Esophagus mucosa (tissue), 1 donor: ENCODE measurements around the gene CACNA1D. TPM values are rescaled to one million over a fixed set of nuclear protein-coding genes. Genes with fewer than 3 reads are reported as not detected.

Source experiments
- ATAC-seq: fragments of 200-7000 bp; cut with Tn5 transposase; one replicate; pipeline ENCODE4 v1.9.1; 2020
- total RNA-seq: library from RNA; stranded (reverse); gene quantifications from one replicate; pipeline ENCODE4 v1.2.4, GENCODE V29; 2023
- donor health status: DM: yes; HTN: yes; CAD: no.

The CACNA1D gene
- total RNA-seq, 1 donor from 2014 or later = 0.52 TPM

- no peak for ATAC-seq
These were observed 268.9 kb downstream of the CACNA1D start for GRCh38 chr3:53763353-53763752.

- ATAC-seq = no peak
These were observed 269.8 kb downstream of the CACNA1D start for GRCh38 chr3:53764026-53764775.

- no peak for ATAC-seq
These were observed 271.3 kb downstream of the CACNA1D start for GRCh38 chr3:53765753-53766152.

- ATAC-seq = no peak
These were observed 272.3 kb downstream of the CACNA1D start for GRCh38 chr3:53766706-53767105.

- ATAC-seq = no peak
These were observed 274.4 kb downstream of the CACNA1D start for GRCh38 chr3:53768478-53769459.

- no peak for ATAC-seq
These were observed 278.2 kb downstream of the CACNA1D start for GRCh38 chr3:53772562-53772961.

GRCh38 chr3:53773021-53773436, 278.6 kb downstream of the CACNA1D start:
- ATAC-seq = no peak

GRCh38 chr3:53773611-53774368, 279.4 kb downstream of the CACNA1D start:
- no peak for ATAC-seq

- ATAC-seq = no peak
These were observed 280.0 kb downstream of the CACNA1D start for GRCh38 chr3:53774414-53774813.

GRCh38 chr3:53775018-53775417, 280.6 kb downstream of the CACNA1D start:
- no peak for ATAC-seq

GRCh38 chr3:53775834-53776251, 281.4 kb downstream of the CACNA1D start:
- peak; percentile 68 for ATAC-seq

- no peak for ATAC-seq
These were observed 282.2 kb downstream of the CACNA1D start for GRCh38 chr3:53776494-53777101.

GRCh38 chr3:53777468-53777867, 283.1 kb downstream of the CACNA1D start:
- no peak for ATAC-seq

- no peak for ATAC-seq
These were observed 283.7 kb downstream of the CACNA1D start for GRCh38 chr3:53778153-53778552.

GRCh38 chr3:53780171-53780570, 285.8 kb downstream of the CACNA1D start:
- no peak for ATAC-seq

GRCh38 chr3:53780806-53781205, 286.4 kb downstream of the CACNA1D start:
- ATAC-seq = no peak

- no peak for ATAC-seq
These were observed 292.6 kb downstream of the CACNA1D start for GRCh38 chr3:53787016-53787415.

- no peak for ATAC-seq
These were observed 293.6 kb downstream of the CACNA1D start for GRCh38 chr3:53788038-53788437.

GRCh38 chr3:53789459-53789858, 295.0 kb downstream of the CACNA1D start:
- ATAC-seq = no peak

GRCh38 chr3:53790470-53790869, 296.1 kb downstream of the CACNA1D start:
- no peak for ATAC-seq

- ATAC-seq = no peak
These were observed 296.9 kb downstream of the CACNA1D start for GRCh38 chr3:53791317-53791716.

- no peak for ATAC-seq
These were observed 298.5 kb downstream of the CACNA1D start for GRCh38 chr3:53792866-53793265.
